Measurements from ENCODE around the gene TMEM8B. TPM values are rescaled to one million over a fixed set of nuclear protein-coding genes. Genes with fewer than 3 reads are reported as not detected.

TMEM8B gene
- total RNA-seq, 1 donor: 0.86 TPM

DNA sequence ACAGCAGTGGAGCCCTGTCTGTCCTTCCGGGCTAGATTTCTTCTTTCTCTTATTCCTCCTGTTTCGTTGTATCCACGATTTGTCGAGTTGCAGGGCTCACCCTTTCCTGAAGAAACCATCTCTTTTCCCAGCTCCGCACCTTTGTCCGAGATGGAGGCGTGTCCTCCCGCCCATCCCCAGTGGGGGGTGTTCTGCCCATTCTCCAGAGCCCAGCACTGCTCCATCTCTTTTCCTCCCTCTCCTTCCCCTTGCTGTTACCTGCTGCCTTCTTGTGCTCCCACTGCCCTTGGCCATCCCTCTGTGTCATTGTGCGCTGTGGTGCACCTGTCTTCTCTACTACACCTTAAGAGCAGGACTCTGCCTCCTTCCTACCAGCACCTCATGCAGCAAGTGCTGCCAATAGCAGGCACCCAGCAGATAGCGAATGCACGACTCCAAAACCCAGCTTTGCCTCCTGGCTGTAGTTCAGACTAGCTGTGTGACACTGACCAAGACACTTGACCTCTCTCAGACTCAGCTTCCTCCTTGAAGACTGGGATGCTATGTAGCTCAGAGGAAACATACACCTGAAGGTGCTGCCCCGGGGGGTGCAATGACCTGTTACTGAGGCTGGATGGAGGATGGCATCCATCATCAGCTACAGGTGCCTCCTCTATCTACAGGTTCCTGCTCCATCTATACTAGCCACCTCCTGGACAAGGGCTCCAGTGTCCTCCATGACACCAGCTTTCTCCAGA lies 32.3 kb downstream of the TMEM8B start:
- TF ChIP-seq, protein P1, sequence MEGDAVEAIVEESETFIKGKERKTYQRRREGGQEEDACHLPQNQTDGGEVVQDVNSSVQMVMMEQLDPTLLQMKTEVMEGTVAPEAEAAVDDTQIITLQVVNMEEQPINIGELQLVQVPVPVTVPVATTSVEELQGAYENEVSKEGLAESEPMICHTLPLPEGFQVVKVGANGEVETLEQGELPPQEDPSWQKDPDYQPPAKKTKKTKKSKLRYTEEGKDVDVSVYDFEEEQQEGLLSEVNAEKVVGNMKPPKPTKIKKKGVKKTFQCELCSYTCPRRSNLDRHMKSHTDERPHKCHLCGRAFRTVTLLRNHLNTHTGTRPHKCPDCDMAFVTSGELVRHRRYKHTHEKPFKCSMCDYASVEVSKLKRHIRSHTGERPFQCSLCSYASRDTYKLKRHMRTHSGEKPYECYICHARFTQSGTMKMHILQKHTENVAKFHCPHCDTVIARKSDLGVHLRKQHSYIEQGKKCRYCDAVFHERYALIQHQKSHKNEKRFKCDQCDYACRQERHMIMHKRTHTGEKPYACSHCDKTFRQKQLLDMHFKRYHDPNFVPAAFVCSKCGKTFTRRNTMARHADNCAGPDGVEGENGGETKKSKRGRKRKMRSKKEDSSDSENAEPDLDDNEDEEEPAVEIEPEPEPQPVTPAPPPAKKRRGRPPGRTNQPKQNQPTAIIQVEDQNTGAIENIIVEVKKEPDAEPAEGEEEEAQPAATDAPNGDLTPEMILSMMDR (IDR thresholded peaks at IDR 0.05; ENCODE audit: insufficient read depth, low read depth, low read length): no peak
- DNase-seq (ENCODE audit: low read depth): no peak
- no peak overlapping the region for H3K4me3 ChIP-seq (ENCODE audit: low read depth, low read length)

DNA sequence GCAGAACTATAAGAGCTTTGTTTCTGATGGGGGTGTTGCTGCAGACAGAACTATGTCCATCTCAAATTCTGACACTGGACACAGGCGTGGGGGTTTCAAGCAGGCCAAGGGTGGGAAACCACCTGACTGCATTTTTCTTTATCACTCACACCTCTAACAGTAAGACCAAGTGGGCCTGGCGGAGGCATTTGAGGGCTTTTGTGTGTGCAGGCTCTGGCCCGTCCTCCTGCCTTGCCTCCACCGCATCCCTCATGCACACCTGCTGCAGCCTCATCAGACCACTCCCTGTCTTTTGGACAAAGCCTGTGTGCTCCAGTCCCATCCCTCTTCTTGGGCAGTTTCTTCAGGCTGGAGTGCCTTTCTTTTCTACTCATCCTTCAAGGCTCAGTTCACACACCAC lies 33.3 kb downstream of the TMEM8B start:
- TF ChIP-seq, protein P1 (IDR thresholded peaks at IDR 0.05; ENCODE audit: insufficient read depth, low read depth, low read length): no peak
- DNase-seq (ENCODE audit: low read depth): no peak
- no peak overlapping the region for H3K4me3 ChIP-seq (ENCODE audit: low read depth, low read length)

DNA sequence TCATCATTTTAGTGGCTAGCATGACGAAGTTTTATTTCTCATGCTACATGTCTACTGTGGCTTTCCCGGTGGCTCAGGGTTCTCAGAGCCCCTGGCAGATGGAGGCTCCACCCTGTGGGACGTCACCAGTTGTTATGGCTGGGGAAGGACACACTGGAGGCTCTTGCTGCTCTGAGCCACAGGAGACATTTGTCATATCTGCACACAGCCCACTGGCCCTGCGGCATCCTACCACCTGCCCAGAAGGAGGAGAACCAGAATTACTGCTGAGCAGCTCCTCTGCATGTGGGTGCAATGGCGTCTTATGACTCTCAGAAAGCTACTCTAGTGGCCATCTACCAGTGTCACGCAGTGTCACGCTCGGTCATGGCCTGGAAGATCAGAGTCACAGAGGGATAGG lies 34.6 kb downstream of the TMEM8B start:
- no peak for DNase-seq (ENCODE audit: low read depth)
- no peak overlapping the region for H3K4me3 ChIP-seq (ENCODE audit: low read depth, low read length)
- TF ChIP-seq, protein P1 (IDR thresholded peaks at IDR 0.05; ENCODE audit: insufficient read depth, low read depth, low read length): no peak

DNA sequence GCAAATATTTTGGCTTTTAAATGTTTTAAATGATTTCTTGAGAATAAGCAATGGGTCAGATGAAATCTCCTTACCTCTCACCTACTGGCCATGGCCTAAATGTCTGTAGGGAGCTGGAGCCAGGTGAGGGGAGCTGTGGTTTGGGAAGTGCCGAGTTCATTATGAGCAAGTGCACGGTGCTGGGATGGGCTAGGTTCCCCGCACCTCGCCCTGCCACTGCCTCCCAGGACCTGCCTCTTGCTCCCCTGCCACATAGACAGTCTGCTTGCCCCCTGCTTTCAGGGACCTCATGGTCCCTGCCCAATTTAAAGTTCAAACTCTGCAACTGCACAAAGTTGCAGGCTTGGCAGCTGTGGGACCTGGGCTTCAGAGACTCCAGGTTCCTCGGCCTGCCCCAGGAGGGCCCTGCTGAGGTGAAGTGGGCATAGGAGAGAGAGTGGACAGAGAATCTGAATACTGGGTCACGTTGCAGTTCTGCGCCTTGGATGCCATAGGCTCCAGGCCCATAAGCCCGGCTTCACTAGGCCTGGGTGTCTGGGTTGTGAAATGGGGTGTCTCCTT lies 35.7 kb downstream of the TMEM8B start:
- DNase-seq (ENCODE audit: low read depth): no peak
- TF ChIP-seq, protein P1 (IDR thresholded peaks at IDR 0.05; ENCODE audit: insufficient read depth, low read depth, low read length): no peak
- H3K4me3 ChIP-seq (ENCODE audit: low read depth, low read length): no peak overlapping the region

DNA sequence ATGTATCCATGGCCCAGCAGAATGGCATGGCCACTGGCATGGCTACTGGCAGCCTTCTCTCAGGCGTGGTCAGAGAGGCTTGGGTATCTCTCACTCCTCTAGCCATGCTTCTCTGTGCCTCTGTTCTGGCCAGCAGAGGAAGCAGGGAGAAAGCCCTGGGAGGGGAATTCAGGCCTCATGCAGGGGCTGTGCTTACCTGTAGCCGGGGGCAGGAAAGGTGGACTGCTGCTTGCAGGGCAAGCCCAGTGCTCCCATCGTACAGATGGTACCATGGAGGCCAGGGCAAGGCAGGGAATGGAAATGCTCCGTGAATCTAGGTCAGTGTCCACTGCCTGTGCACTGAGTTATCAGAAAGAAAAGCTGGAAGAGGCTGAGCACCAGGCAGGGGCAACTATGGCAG lies 38.5 kb downstream of the TMEM8B start:
- DNase-seq (ENCODE audit: low read depth): no peak
- TF ChIP-seq, protein P1 (IDR thresholded peaks at IDR 0.05; ENCODE audit: insufficient read depth, low read depth, low read length): no peak
- H3K4me3 ChIP-seq (ENCODE audit: low read depth, low read length): no peak overlapping the region

DNA sequence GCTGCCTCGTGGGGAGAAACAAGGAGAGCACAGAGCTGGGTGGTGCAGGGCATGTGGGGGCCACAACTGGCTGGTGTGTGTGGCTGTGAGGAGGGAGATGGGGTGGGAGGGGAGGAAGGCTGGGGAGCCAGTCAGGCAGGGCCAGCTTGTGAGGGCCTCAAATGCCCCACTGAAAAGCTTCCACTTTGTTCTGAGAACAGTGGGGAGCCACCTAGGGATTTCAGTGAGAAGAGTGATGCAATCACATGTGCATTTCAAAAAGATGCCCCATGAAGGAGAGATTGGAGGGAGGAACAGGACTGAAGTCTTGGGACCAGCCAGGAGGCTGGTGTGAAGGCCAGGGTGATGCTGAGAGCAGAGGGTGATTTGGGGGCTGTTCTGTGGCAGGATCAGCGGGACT lies 39.9 kb downstream of the TMEM8B start:
- H3K4me3 ChIP-seq (ENCODE audit: low read depth, low read length): no peak overlapping the region
- TF ChIP-seq, protein P1 (IDR thresholded peaks at IDR 0.05; ENCODE audit: insufficient read depth, low read depth, low read length): no peak
- DNase-seq (ENCODE audit: low read depth): no peak
